Osteoblast (primary cell): ENCODE measurements around the gene C3orf33. TPM values are rescaled to one million over a fixed set of nuclear protein-coding genes. Genes with fewer than 3 reads are reported as not detected.
"Not testable (repeated sequence)": the region's sequence is repeated elsewhere in the genome, so short reads cannot be mapped to it uniquely, and the experiment has no call there.

Experiments
- DNase-seq: peaks from one replicate; pipeline ENCODE4 v3.0.0; 2011; ENCODE audit warnings: low spot score, mixed read lengths; ENCODE audit not compliant: insufficient read length; ENCODE audit errors: missing footprints
- H2AFZ ChIP-seq: 2 replicates; pipeline ENCODE4 v1.6.0; 2011; ENCODE audit warnings: mild to moderate bottlenecking, low read length
- H3K27ac ChIP-seq: 2 replicates; pipeline ENCODE4 v1.5.1; 2011; ENCODE audit warnings: mild to moderate bottlenecking, low read depth, low read length, moderate library complexity
- H3K27me3 ChIP-seq: 2 replicates; pipeline ENCODE4 v1.6.0; 2012; ENCODE audit warnings: mild to moderate bottlenecking, control low read depth, inconsistent platforms, low read length, moderate library complexity; ENCODE audit not compliant: insufficient read depth
- H3K36me3 ChIP-seq: 2 replicates; pipeline ENCODE4 v1.5.1; 2011; ENCODE audit warnings: mild to moderate bottlenecking, low read length, control low read depth, moderate library complexity; ENCODE audit not compliant: insufficient read depth
- H3K4me1 ChIP-seq: 2 replicates; pipeline ENCODE4 v1.5.1; 2011; ENCODE audit warnings: mild to moderate bottlenecking, low read length, control low read depth, moderate library complexity; ENCODE audit not compliant: insufficient read depth
- H3K4me2 ChIP-seq: 2 replicates; pipeline ENCODE4 v1.6.0; 2011; ENCODE audit warnings: mild to moderate bottlenecking, low read length; ENCODE audit not compliant: insufficient read depth
- H3K4me3 ChIP-seq: fragments of 200-600 bp; sonication (generic); 3 replicates; pipeline ENCODE4 v1.5.1; 2012; ENCODE audit warnings: mild to moderate bottlenecking, low read length, inconsistent platforms; ENCODE audit not compliant: insufficient read depth
- H3K79me2 ChIP-seq: 2 replicates; pipeline ENCODE4 v1.6.0; 2012; ENCODE audit warnings: mild to moderate bottlenecking, low read length, control low read depth, inconsistent platforms; ENCODE audit not compliant: insufficient read depth
- H3K9me3 ChIP-seq: 2 replicates; pipeline ENCODE4 v1.5.1; 2011; ENCODE audit warnings: low read depth, low read length, control low read depth
- H4K20me1 ChIP-seq: 2 replicates; pipeline ENCODE4 v1.6.0; 2012; ENCODE audit warnings: mild to moderate bottlenecking, low read length, control low read depth; ENCODE audit not compliant: insufficient read depth
- total RNA-seq: library from RNA; depleted of rRNA; stranded (reverse); fragments of >200 nt; gene quantifications from 2 replicates; pipeline ENCODE4 v1.2.3, GENCODE V29; 2012
- TF ChIP-seq, protein P1 (sequence below): IDR thresholded peaks from 2 replicates; pipeline ENCODE4 v1.5.1; 2011; ENCODE audit warnings: mild to moderate bottlenecking, low read depth, low read length, moderate library complexity; ENCODE audit errors: extremely low read depth

C3orf33 gene
- total RNA-seq, 1 donor, result 2.5 TPM

DNA sequence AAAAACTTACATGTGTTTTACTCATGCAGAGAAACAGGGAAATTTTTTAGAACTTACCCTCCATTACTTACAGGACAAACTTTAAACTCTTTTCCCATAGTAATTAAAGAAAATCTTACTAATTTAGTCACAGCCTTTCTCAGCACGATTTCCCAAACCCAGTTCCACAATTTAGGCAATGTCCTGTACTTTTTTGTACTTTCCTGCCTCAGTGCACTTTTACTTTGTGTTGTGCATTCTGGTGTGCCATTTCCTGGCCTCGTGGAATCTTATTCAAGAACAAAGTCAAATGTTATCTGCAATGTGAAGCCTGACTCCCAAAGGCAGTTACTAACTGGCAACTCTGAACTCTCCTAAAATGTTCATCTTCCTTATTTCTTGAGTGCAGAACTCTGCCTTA is 46.3 kb upstream of the C3orf33 start:
- Histone ChIP-seq H3K79me2 (peaks cover 63% of the 10 kb centered on the region), H3K4me2 (peak overlapping the region; percentile 98), H3K9me3 (no peaks in the 10 kb centered on the region), H3K4me3 (peak overlapping the region; percentile 94), H3K4me1 (peaks cover 18% of the 10 kb centered on the region), H3K27ac (peak overlapping the region; percentile 85), H3K36me3 (no peaks in the 10 kb centered on the region), H2AFZ (no peak overlapping the region), H4K20me1 (peaks cover 17% of the 10 kb centered on the region), H3K27me3 (no peaks in the 10 kb centered on the region)
- TF ChIP-seq, protein P1, sequence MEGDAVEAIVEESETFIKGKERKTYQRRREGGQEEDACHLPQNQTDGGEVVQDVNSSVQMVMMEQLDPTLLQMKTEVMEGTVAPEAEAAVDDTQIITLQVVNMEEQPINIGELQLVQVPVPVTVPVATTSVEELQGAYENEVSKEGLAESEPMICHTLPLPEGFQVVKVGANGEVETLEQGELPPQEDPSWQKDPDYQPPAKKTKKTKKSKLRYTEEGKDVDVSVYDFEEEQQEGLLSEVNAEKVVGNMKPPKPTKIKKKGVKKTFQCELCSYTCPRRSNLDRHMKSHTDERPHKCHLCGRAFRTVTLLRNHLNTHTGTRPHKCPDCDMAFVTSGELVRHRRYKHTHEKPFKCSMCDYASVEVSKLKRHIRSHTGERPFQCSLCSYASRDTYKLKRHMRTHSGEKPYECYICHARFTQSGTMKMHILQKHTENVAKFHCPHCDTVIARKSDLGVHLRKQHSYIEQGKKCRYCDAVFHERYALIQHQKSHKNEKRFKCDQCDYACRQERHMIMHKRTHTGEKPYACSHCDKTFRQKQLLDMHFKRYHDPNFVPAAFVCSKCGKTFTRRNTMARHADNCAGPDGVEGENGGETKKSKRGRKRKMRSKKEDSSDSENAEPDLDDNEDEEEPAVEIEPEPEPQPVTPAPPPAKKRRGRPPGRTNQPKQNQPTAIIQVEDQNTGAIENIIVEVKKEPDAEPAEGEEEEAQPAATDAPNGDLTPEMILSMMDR, result no peak
- no peak for DNase-seq

DNA sequence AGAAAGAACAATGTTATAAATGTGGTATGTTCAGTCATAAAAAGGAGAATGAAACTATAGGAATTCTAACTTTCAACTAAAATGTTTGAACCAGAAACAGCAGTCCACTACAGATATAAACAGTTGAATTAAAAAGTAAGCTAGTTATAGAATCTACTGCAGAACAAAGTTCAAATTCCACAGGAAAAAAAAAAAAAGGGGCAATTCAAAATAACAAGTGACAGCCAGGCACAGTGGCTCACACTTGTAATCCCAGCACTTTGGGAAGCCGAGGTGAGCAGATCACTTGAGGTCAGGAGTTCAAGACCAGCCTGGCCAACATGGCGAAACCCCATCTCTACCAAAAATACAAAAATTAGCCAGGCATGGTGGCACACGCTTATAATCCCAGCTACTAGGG is 43.3 kb upstream of the C3orf33 start:
- H3K27ac ChIP-seq, H3K4me3 ChIP-seq, H3K36me3 ChIP-seq, H3K27me3 ChIP-seq, H3K9me3 ChIP-seq, DNase-seq, H2AFZ ChIP-seq, H3K4me2 ChIP-seq: not testable (repeated sequence)
- Histone ChIP-seq H3K79me2 (peaks cover 89% of the 10 kb centered on the region), H3K4me1 (peaks cover 18% of the 10 kb centered on the region), H4K20me1 (peaks cover 21% of the 10 kb centered on the region)

DNA sequence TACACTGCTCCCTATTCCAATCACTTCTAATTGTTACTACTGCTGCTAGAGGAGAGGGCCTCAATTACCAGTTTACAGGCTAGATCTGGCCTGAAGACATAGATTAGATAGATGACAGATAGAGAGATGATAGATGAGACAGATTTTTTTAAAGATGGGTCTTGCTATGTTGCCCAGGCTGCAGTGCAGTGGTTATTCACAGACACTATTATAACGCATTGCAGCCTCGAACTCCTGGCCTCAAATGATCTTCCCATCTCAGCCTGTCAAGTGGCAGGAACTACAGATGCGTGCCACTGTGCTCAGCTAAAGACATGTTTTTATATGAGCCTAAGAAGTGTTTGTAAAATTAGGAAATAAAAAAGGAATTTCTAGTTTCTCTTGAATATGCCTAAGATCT is 41.9 kb upstream of the C3orf33 start:
- H3K4me3 ChIP-seq, result no peak overlapping the region
- no peak for DNase-seq
- no peaks in the 10 kb centered on the region for H3K9me3 ChIP-seq
- peaks cover 17% of the 10 kb centered on the region for H4K20me1 ChIP-seq
- H3K4me1 ChIP-seq, result peaks cover 14% of the 10 kb centered on the region
- H3K36me3 ChIP-seq, result no peaks in the 10 kb centered on the region
- no peak overlapping the region for H3K4me2 ChIP-seq
- H3K27me3 ChIP-seq, result no peaks in the 10 kb centered on the region
- TF ChIP-seq, protein P1, result no peak
- no peak overlapping the region for H3K27ac ChIP-seq
- no peak overlapping the region for H2AFZ ChIP-seq
- peaks cover 90% of the 10 kb centered on the region for H3K79me2 ChIP-seq

DNA sequence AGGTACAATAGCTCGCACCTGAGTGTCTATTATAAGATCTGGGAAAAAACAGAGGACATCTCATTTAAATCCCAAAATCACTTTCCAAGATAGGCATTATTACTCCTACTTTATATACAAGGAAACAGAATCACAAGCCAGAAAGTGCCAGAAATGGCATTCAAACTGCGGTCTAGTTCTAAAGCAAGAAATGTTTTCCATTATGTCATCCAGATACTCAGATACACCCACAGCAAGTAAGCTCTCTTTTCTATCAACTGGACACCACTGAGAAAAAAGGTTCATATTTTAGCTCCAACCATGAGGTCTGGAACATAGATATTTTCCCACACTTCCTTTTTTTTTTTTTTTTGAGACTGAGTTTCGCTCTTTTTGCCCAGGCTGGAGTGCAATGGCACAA is 40.0 kb upstream of the C3orf33 start:
- Histone ChIP-seq H3K9me3 (no peaks in the 10 kb centered on the region), H3K4me2 (no peak overlapping the region), H3K27ac (no peak overlapping the region), H3K4me1 (no peaks in the 10 kb centered on the region), H2AFZ (no peak overlapping the region), H3K79me2 (peaks cover 76% of the 10 kb centered on the region), H3K36me3 (no peaks in the 10 kb centered on the region), H3K27me3 (no peaks in the 10 kb centered on the region), H4K20me1 (peaks cover 4% of the 10 kb centered on the region), H3K4me3 (no peak overlapping the region)
- TF ChIP-seq, protein P1, result no peak
- no peak for DNase-seq

DNA sequence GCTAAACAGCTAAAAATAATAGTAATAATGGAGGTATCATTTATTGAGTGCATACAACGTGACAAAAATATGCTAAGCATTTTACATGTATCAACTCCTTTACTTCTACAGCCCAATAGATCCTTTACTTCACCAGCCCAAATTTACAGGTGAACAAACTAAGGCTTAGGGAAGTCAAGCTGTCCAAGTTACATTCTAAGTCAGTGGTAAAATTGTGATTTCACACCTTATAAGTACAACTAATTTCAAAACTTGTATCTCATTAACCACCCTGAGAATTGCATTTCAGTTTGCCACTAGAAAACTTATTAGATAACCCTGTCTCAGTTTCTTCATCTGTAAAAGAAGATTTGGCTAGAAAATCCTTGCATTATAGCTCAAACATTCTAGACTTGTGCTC is 37.5 kb upstream of the C3orf33 start:
- H3K9me3 ChIP-seq, result no peaks in the 10 kb centered on the region
- H3K27ac ChIP-seq, result no peak overlapping the region
- H3K36me3 ChIP-seq, result no peaks in the 10 kb centered on the region
- H3K4me2 ChIP-seq, result no peak overlapping the region
- DNase-seq, result no peak
- TF ChIP-seq, protein P1, result no peak
- H3K79me2 ChIP-seq, result peaks cover 55% of the 10 kb centered on the region
- H4K20me1 ChIP-seq, result peaks cover 4% of the 10 kb centered on the region
- H3K4me1 ChIP-seq, result no peaks in the 10 kb centered on the region
- no peak overlapping the region for H2AFZ ChIP-seq
- H3K4me3 ChIP-seq, result no peak overlapping the region
- H3K27me3 ChIP-seq, result no peaks in the 10 kb centered on the region
